Airway epithelial cell (primary cell): ENCODE results near the gene IL17A. TPM values are rescaled to one million over a fixed set of nuclear protein-coding genes. Genes with fewer than 3 reads are reported as not detected.

Experiments
- total RNA-seq: library from RNA; depleted of rRNA; stranded (reverse); fragments of >200 nt; gene quantifications from 2 replicates; pipeline ENCODE4 v1.2.3, GENCODE V29; 2015

Gene IL17A
- total RNA-seq, result not detected in 2 replicates

GRCh38 chr6:52186075-52186474, at the start of gene IL17A:
Gene IL17A (plus strand): TSS chr6:52186375. CDS start chr6:52186432, 57 bp downstream.

Other genes starting within 250 kb of the IL17A start
- gene PKHD1, start 98.8 kb upstream of the IL17A start, total RNA-seq, result not detected in 2 replicates
- gene IL17F, start 58.1 kb downstream of the IL17A start, total RNA-seq, result not detected in 2 replicates
- 83.5 and 86.6 TPM in 2 replicates for gene MCM3, start 98.4 kb downstream of the IL17A start, total RNA-seq
- 4.1 and 5.6 TPM in 2 replicates for gene PAQR8, start 175.8 kb downstream of the IL17A start, total RNA-seq
- gene EFHC1, start 234.0 kb downstream of the IL17A start, total RNA-seq, result 2.6 and 13.9 TPM in 2 replicates